ENCODE results near the gene HYCC2.
"Not testable (repeated sequence)": the region's sequence is repeated elsewhere in the genome, so short reads cannot be mapped to it uniquely, and the experiment has no call there.

GRCh38 chr2:201034355-201034754, 37.1 kb downstream of the HYCC2 start:
- not testable (repeated sequence) for TF ChIP-seq CTCF, POLR2A, EP300 (IDR thresholded peaks at IDR 0.05)
